Measurements from ENCODE around the gene MED17. TPM values are rescaled to one million over a fixed set of nuclear protein-coding genes. Genes with fewer than 3 reads are reported as not detected.

MED17 gene
- total and polyA plus RNA-seq, 2 of the 13 experiments (the other 11 are each of a cell fraction or from before 2014, with no cell fraction given) = 23.1 to 37.0 TPM

- TF ChIP-seq ZNF142 (CRISPR knock-in tag; IDR thresholded peaks at IDR 0.05) (no peak), E2F5 (CRISPR knock-in tag; conservative IDR thresholded peaks at IDR 0.05) (no peak), ZNF777 (CRISPR knock-in tag; IDR thresholded peaks at IDR 0.05) (no peak), ZNF660 (CRISPR knock-in tag; IDR thresholded peaks at IDR 0.05; ENCODE audit: borderline replicate concordance, low read depth) (no peak), ZNF343 (CRISPR knock-in tag; IDR thresholded peaks at IDR 0.05) (no peak), HES4 (CRISPR knock-in tag; IDR thresholded peaks at IDR 0.05; ENCODE audit: borderline replicate concordance) (no peak), MTA3 (CRISPR knock-in tag; IDR thresholded peaks at IDR 0.05) (no peak), ATF7 (IDR thresholded peaks at IDR 0.05) (no peak), ATF7 (CRISPR knock-in tag; IDR thresholded peaks at IDR 0.05) (no peak), MBD4 (IDR thresholded peaks at IDR 0.05; ENCODE audit: borderline replicate concordance, low read length) (peak; percentile 65; the same call in 1 of the 2 replicates), PAX8 (CRISPR knock-in tag; IDR thresholded peaks at IDR 0.05; ENCODE audit: borderline replicate concordance) (no peak), ZNF646 (CRISPR knock-in tag; IDR thresholded peaks at IDR 0.05) (no peak), GATA4 (IDR thresholded peaks at IDR 0.05; ENCODE audit: borderline replicate concordance, low read depth) (no peak), ZBTB7A (CRISPR knock-in tag; IDR thresholded peaks at IDR 0.05) (no peak), MLX (CRISPR knock-in tag; IDR thresholded peaks at IDR 0.05) (no peak), RBFOX2 (IDR thresholded peaks at IDR 0.05; ENCODE audit: low read depth, low read length) (peak; percentile 18; the same call in 1 of the 2 replicates), KAT7 (CRISPR knock-in tag; IDR thresholded peaks at IDR 0.05; ENCODE audit: borderline replicate concordance) (0 out of 2 replicates have a peak, but pooled peaks have one; percentile 35), RAD21 (CRISPR knock-in tag; IDR thresholded peaks at IDR 0.05) (no peak)
Measured at GRCh38 chr11:93738647-93739081, 45.4 kb upstream of the MED17 start (continued).

Data from HepG2 (cell line).